Naive thymus-derived CD8-positive, alpha-beta T cell (primary cell): Measurements from ENCODE around the gene UQCC2. TPM values are rescaled to one million over a fixed set of nuclear protein-coding genes. Genes with fewer than 3 reads are reported as not detected.

Experiments
- ATAC-seq, 2 donors: fragments of 150-1000 bp; cut with Tn5 transposase in 1 of 2; sonication (Bioruptor Pico), chemical (Tn5 transposase) in 1 of 2; 1 replicate in 1 of 2; 2 replicates in 1 of 2; pipeline ENCODE4 v1.10.0; 2021; ENCODE audit warnings: mild to moderate bottlenecking in 2 of 2, moderate library complexity in 2 of 2
- POLR2A ChIA-PET: fragments of 350-600 bp; sonication (Branson Sonifier 250); formaldehyde crosslinking; loops from one replicate; lab custom pipeline; 2021; ENCODE audit warnings: antibody characterized with exemption; lab: Charles Lee
- DNase-seq, 10 donors: peaks; one replicate each; pipeline versions ENCODE4 v3.0.0 to v3.0.0-alpha.2; 2020 to 2022
- H3K27ac Mint-ChIP-seq, 10 donors: one replicate each; pipeline ENCODE4 v1.8.0; 2020 to 2022; ENCODE audit warnings: mild to moderate bottlenecking in 10 of 10, mixed read lengths in 10 of 10, moderate library complexity in 4 of 10, inconsistent platforms in 1 of 10
- H3K27me3 Mint-ChIP-seq, 5 donors: one replicate each; pipeline ENCODE4 v1.8.0; 2021 to 2022; ENCODE audit warnings: mixed read lengths in 5 of 5
- H3K36me3 Mint-ChIP-seq, 3 donors: one replicate each; pipeline ENCODE4 v1.8.0; 2020 to 2022; ENCODE audit warnings: mixed read lengths in 3 of 3, mild to moderate bottlenecking in 2 of 3, inconsistent platforms in 1 of 3
- H3K4me1 Mint-ChIP-seq, 4 donors: one replicate each; pipeline ENCODE4 v1.8.0; 2021 to 2022; ENCODE audit warnings: mixed read lengths in 4 of 4
- H3K4me3 Mint-ChIP-seq, 10 donors: one replicate each; pipeline ENCODE4 v1.8.0; 2020 to 2022; ENCODE audit warnings: mild to moderate bottlenecking in 10 of 10, mixed read lengths in 10 of 10, moderate library complexity in 6 of 10, inconsistent platforms in 1 of 10
- H3K9me3 Mint-ChIP-seq, 9 donors: one replicate each; pipeline ENCODE4 v1.8.0; 2020 to 2022; ENCODE audit warnings: mixed read lengths in 9 of 9, mild to moderate bottlenecking in 3 of 9, inconsistent platforms in 1 of 9, moderate library complexity in 1 of 9
- polyA plus RNA-seq, 3 donors: library from polyadenylated mRNA; unstranded; fragments of 300-500 nt; fragmentation: Illumina TruSeq; gene quantifications; one replicate each; pipeline ENCODE4 v1.2.3, GENCODE V29; 2021
- total RNA-seq, 8 experiments: library from RNA in 2 of 8; stranded (reverse) in 2 of 8; gene quantifications; one replicate each; pipeline ENCODE4 v1.2.3 and lab custom pipeline; 2021 to 2026

UQCC2 gene
- total and polyA plus RNA-seq, 5 experiments from 2014 or later: 23.3 to 57.7 (median 44.4) TPM

DNA sequence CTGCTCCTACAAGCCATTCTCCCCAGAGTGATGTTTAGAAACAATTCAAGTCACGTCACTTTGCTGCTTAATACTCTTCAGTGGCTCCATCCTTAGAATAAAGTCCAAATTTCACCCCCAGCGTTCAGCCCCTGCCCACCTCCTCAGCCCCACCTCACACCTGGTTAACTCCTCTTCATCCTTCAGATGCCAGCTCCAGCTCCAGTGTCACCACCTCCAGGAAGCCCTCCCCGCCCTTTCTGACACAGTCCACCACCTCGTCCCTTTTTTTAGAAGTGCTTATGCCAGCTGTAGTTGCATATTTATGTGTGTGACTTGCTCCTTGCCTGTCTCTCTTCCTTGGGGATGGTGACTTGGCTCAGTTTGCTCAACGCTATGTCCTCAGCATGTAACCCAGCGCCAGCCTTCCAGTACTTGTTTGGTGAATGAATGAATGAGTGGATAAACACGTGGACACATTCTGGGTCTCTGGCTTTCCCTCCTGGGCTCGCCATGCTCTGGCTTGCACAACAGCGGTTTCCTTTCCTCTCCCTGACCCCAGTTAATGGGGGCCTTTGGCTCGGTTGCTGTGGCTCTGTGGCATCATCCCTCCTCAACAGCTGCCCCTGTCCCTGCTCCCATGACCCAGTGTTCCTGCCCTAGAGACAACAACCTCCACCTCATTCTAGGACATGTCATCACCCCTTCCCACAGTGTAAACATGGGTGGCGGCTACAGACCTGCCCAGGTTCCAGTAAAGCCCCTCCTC is 38.9 kb upstream of the UQCC2 start:
- Mint-ChIP-seq H3K9me3 (no peaks in the 10 kb centered on the region), H3K36me3 (no peaks in the 10 kb centered on the region), H3K27ac (peak overlapping the region in 1 of 10 donors; percentile 77), H3K4me3 (no peak overlapping the region), H3K4me1 (no peaks in the 10 kb centered on the region), H3K27me3 (peaks cover 0 to 10% (median 2%) of the 10 kb centered on the region in 5 donors)
- POLR2A ChIA-PET: interaction anchor here (1.1 kb wide), 1 partner anchor 28 kb away, joined by 3 read pairs; no protein-coding TSS in a partner anchor
- ATAC-seq (no peak), DNase-seq (no peak)

DNA sequence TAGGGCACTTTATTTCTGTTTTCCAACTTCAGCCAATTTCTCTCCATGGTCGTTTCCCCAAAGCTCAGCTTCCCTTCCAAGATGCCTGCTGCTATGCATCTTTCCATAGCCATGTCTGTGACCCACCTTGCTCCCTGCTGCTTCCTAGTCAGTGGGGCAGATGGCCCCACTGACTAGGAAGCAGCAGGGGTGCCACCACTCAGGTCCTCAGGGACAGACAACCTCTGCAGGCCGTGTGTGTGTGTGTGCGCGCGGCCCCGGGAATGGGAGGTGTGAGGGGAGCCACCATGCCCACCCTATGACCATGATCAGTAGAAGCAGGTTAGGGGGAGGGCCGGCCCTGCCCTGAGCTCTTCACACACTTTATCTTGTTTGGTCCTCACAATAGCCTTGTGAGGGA is 37.9 kb upstream of the UQCC2 start:
- peaks cover 0 to 10% (median 2%) of the 10 kb centered on the region in 5 donors for H3K27me3 Mint-ChIP-seq
- H3K4me3 Mint-ChIP-seq: no peak overlapping the region
- no peaks in the 10 kb centered on the region for H3K36me3 Mint-ChIP-seq
- ATAC-seq: no peak
- H3K4me1 Mint-ChIP-seq: peaks cover 0 to 2% (median under 1%) of the 10 kb centered on the region in 4 donors
- no peak for DNase-seq
- POLR2A ChIA-PET: interaction anchor here (1.1 kb wide), 1 partner anchor 27 kb away, joined by 3 read pairs; no protein-coding TSS in a partner anchor
- H3K27ac Mint-ChIP-seq: peak overlapping the region in 1 of 10 donors; percentile 39
- no peaks in the 10 kb centered on the region for H3K9me3 Mint-ChIP-seq

- ATAC-seq (no peak), DNase-seq (no peak)
- H3K27me3 Mint-ChIP-seq: peaks cover 0 to 10% (median 3%) of the 10 kb centered on the region in 5 donors
- H3K4me1 Mint-ChIP-seq: peaks cover 2 to 6% (median 5%) of the 10 kb centered on the region in 4 donors
- POLR2A ChIA-PET: interaction anchor here (1.1 kb wide), 1 partner anchor 27 kb away, joined by 3 read pairs; no protein-coding TSS in a partner anchor
- H3K4me3 Mint-ChIP-seq: no peak overlapping the region
- H3K27ac Mint-ChIP-seq: no peak overlapping the region
- H3K36me3 Mint-ChIP-seq: no peaks in the 10 kb centered on the region
- H3K9me3 Mint-ChIP-seq: no peaks in the 10 kb centered on the region
These were observed 37.3 kb upstream of the UQCC2 start for GRCh38 chr6:33748841-33749240.

DNA sequence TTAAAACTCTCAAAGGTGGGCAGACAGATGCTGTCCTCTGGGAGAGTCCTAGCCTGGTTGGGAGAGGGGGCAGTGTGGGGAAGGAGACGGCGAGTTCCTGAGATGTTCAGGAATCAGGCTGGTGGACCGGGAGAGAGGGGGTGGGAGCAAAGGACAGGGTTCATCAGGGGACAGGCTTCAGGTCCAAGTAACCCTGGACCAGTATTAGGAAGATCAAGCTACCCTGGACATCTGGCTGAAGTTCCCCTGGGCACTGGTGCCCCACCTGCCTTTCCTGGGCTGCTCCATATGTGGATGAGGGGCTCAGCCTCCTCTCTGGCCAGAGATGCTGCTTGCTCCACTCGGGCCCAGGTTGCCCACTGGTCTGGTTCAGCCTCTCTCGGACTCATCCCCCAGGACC is 36.3 kb upstream of the UQCC2 start:
- Mint-ChIP-seq H3K9me3 (no peaks in the 10 kb centered on the region), H3K4me1 (peaks cover 2 to 6% (median 5%) of the 10 kb centered on the region in 4 donors), H3K36me3 (no peaks in the 10 kb centered on the region), H3K27ac (peak overlapping the region in 1 of 10 donors; percentile 66), H3K4me3 (no peak overlapping the region), H3K27me3 (peaks cover 0 to 10% (median 6%) of the 10 kb centered on the region in 5 donors)
- DNase-seq: no peak
- ATAC-seq: no peak
- POLR2A ChIA-PET: no interaction called here

- DNase-seq (no peak), ATAC-seq (no peak)
- Mint-ChIP-seq H3K4me3 (no peak within 1 kb of the TSS), H3K27me3 (peaks cover 0 to 12% (median 9%) of the 10 kb centered on the region in 5 donors), H3K27ac (peak within 1 kb of the TSS in 3 of 10 donors; percentile 32 to 79 (median 66)), H3K36me3 (no peaks in the 10 kb centered on the region), H3K4me1 (peaks cover 2 to 6% (median 5%) of the 10 kb centered on the region in 4 donors), H3K9me3 (no peaks in the 10 kb centered on the region)
- POLR2A ChIA-PET: no interaction called here
These were observed 35.2 kb upstream of the UQCC2 start, which contains the start of gene IP6K3 for GRCh38 chr6:33746651-33747100. Gene IP6K3, minus strand, starts transcription at chr6:33746905. Its CDS starts 11,429 bp downstream, at chr6:33735476.

DNA sequence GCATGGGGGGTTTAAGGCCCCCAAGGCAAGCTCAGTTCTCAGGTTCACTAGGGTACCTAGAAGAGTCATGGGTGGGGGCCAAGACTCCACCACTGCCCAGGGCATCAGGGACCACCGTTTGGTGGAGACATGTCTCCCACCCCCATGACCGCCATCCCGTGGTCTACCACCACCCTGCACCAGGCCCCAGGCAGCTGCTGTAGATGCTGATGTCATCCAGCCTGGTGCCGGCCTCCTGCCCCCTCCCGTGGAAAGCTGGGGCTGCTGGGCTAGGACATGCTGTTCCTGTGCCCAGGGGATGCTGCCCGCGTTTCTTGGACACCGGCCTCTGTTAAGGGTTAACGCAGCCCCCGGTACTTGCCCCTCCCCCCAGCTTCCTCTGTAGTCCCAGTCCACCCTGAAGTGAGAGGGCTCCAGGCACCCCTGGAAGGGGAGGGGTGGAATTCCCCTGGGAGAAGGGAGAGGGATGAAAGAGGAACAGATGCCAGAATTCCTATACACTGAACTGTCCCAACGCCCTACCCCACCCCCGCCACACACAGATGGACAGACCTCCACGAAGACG is 34.6 kb upstream of the UQCC2 start:
- H3K4me1 Mint-ChIP-seq: peaks cover 2 to 6% (median 5%) of the 10 kb centered on the region in 4 donors
- H3K27ac Mint-ChIP-seq: peak overlapping the region in 1 of 10 donors; percentile 79
- no peak overlapping the region for H3K4me3 Mint-ChIP-seq
- no peaks in the 10 kb centered on the region for H3K9me3 Mint-ChIP-seq
- peaks cover 0 to 12% (median 9%) of the 10 kb centered on the region in 5 donors for H3K27me3 Mint-ChIP-seq
- no peak for DNase-seq
- no peaks in the 10 kb centered on the region for H3K36me3 Mint-ChIP-seq
- ATAC-seq: no peak
- POLR2A ChIA-PET: no interaction called here

GRCh38 chr6:33745548-33745947 is 34.0 kb upstream of the UQCC2 start:
- POLR2A ChIA-PET: no interaction called here
- peak overlapping the region in 1 of 10 donors; percentile 79 for H3K27ac Mint-ChIP-seq
- ATAC-seq: no peak

GRCh38 chr6:33744895-33745546 is 33.5 kb upstream of the UQCC2 start:
- H3K4me3 Mint-ChIP-seq: no peak overlapping the region
- ATAC-seq (peak in 1 of 2 donors; percentile 12), DNase-seq (no peak)
- POLR2A ChIA-PET: no interaction called here
- H3K27me3 Mint-ChIP-seq: peaks cover 0 to 12% (median 9%) of the 10 kb centered on the region in 5 donors
- H3K4me1 Mint-ChIP-seq: peaks cover 2 to 6% (median 5%) of the 10 kb centered on the region in 4 donors
- no peaks in the 10 kb centered on the region for H3K36me3 Mint-ChIP-seq
- no peaks in the 10 kb centered on the region for H3K9me3 Mint-ChIP-seq
- no peak overlapping the region for H3K27ac Mint-ChIP-seq

More at GRCh38 chr6:33745548-33745947, 34.0 kb upstream of the UQCC2 start:
- Mint-ChIP-seq H3K4me3 (no peak overlapping the region), H3K27me3 (peaks cover 0 to 12% (median 9%) of the 10 kb centered on the region in 5 donors), H3K36me3 (no peaks in the 10 kb centered on the region), H3K4me1 (peaks cover 2 to 6% (median 5%) of the 10 kb centered on the region in 4 donors), H3K9me3 (no peaks in the 10 kb centered on the region)
- no peak for DNase-seq

GRCh38 chr6:33744001-33744848 is 32.7 kb upstream of the UQCC2 start:
- no peaks in the 10 kb centered on the region for H3K36me3 Mint-ChIP-seq
- POLR2A ChIA-PET: interaction anchor here (0.7 kb wide), 1 partner anchor 162 kb away, joined by 5 read pairs; no protein-coding TSS in a partner anchor
- peaks cover 0 to 12% (median 9%) of the 10 kb centered on the region in 5 donors for H3K27me3 Mint-ChIP-seq
- ATAC-seq (peak; percentile 88 to 97), DNase-seq (peak; percentile 49 to 81 (median 68))
- H3K4me1 Mint-ChIP-seq: peaks cover 2 to 6% (median 5%) of the 10 kb centered on the region in 4 donors
- H3K4me3 Mint-ChIP-seq: no peak overlapping the region
- no peaks in the 10 kb centered on the region for H3K9me3 Mint-ChIP-seq
- peak overlapping the region in 1 of 10 donors; percentile 6 for H3K27ac Mint-ChIP-seq

DNA sequence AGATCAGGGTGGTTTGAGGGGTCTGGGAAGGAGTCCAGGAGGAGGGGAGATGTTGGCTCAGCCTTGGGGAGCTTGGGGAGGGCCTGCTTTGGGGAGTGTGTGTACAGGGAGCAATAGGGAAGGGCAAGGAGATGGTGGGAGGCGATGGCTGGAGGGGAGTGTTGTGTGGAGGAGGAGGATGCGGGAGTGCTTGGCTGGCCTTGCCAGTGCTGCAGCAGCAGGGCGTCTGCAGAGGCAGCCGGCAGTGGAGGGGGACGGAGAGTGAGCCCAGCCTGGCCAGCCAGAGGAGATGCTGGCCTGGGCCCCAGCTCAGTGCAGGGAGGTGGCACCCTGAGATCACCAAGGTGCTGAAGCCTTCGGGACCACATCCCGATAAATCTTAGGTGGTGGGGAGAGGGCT is 31.3 kb upstream of the UQCC2 start:
- H3K27me3 Mint-ChIP-seq: peaks cover 0 to 12% (median 9%) of the 10 kb centered on the region in 5 donors
- ATAC-seq (no peak), DNase-seq (peak in 1 of 10 donors; percentile 58)
- no peak overlapping the region for H3K27ac Mint-ChIP-seq
- H3K9me3 Mint-ChIP-seq: no peaks in the 10 kb centered on the region
- peaks cover 2 to 6% (median 5%) of the 10 kb centered on the region in 4 donors for H3K4me1 Mint-ChIP-seq
- POLR2A ChIA-PET: no interaction called here
- H3K4me3 Mint-ChIP-seq: no peak overlapping the region
- H3K36me3 Mint-ChIP-seq: no peaks in the 10 kb centered on the region

DNA sequence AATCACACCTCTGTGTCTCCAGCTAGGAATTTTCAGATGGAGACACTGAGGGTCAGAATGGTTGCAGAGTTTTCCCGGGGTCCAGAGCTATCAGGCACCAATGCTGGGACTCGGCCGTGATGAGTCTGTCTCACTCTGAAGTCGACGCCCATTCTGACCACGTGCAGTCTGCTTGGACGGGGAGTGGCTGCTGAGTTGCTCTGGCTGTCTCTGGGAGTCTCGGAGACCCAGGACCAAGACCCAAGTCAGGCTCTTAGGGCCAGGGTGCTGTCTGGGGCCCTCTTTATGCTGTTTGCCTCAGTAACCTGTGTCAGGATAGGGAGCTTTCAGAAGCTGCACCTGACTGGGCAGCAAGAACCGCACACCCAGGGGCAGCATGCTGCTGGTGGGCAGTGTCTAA is 30.6 kb upstream of the UQCC2 start:
- Mint-ChIP-seq H3K9me3 (no peaks in the 10 kb centered on the region), H3K27ac (no peak overlapping the region), H3K36me3 (no peaks in the 10 kb centered on the region), H3K4me1 (peaks cover 2 to 6% (median 5%) of the 10 kb centered on the region in 4 donors), H3K4me3 (no peak overlapping the region), H3K27me3 (peaks cover 0 to 10% (median 5%) of the 10 kb centered on the region in 5 donors)
- ATAC-seq (no peak), DNase-seq (peak in 1 of 10 donors; percentile 47)
- POLR2A ChIA-PET: interaction anchor here (0.6 kb wide), 1 partner anchor 396 kb away, joined by 3 read pairs; no protein-coding TSS in a partner anchor
